HG02840 (cell line): ENCODE measurements around the gene RALA.
"Not testable (repeated sequence)": the region's sequence is repeated elsewhere in the genome, so short reads cannot be mapped to it uniquely, and the experiment has no call there.

Source experiments
- ATAC-seq: cut with Tn5 transposase; IDR thresholded peaks from one replicate; pipeline ENCODE4 v1.9.1; 2021; ENCODE audit warnings: mild to moderate bottlenecking, moderate library complexity, moderate number of reproducible peaks; ENCODE audit not compliant: unreplicated experiment, low FRiP score

RALA gene

DNA sequence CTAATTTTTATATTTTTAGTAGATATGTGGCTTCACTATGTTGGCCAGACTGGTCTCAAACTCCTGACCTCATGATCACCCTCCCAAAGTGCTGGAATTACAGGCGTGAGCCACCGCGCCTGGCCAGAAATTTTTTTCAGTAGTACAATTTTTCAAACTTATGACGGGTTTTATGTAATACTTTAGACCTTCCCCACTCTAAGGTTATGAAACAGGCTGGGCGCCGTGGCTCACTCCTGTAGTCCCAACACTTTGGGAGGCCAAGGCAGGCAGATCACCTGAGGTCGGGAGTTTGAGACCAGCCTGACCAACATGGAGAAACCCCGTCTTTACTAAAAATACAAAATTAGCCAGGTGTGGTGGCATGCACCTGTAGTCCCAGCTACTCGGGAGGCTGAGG lies 56.5 kb downstream of the RALA start:
- not testable (repeated sequence) for ATAC-seq

- no peak for ATAC-seq
These were observed 58.6 kb downstream of the RALA start for GRCh38 chr7:39681887-39682441.

DNA sequence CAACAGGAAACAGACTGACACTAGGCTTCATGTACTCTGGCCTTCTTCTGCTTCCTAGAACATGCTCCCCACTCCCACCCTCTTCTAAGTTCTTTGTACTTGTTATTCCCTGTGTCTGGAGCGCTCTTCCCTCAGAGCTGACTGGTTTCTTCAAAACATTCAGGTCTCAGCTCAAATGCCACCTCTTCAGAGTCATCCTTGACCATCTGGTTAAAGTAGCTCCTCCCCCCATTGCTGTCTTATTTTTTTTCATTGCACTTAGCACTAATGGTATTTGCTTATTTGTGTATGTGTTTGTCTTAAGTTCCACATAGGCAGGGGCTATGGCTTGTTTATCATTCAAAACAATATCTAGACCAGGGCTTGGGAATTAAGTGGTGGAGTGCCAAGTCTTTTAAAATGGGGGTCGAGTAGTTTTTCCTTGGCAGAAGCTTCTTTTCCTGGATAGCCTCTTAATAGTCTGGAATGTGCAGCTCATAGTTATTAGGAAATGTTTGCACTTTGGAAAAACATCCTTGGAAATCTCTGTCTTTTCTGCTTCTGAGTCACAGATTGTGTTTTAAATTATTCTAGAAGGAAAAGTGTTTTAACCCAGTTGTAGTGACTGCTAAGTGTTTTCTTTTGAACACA lies 60.0 kb downstream of the RALA start:
- no peak for ATAC-seq

DNA sequence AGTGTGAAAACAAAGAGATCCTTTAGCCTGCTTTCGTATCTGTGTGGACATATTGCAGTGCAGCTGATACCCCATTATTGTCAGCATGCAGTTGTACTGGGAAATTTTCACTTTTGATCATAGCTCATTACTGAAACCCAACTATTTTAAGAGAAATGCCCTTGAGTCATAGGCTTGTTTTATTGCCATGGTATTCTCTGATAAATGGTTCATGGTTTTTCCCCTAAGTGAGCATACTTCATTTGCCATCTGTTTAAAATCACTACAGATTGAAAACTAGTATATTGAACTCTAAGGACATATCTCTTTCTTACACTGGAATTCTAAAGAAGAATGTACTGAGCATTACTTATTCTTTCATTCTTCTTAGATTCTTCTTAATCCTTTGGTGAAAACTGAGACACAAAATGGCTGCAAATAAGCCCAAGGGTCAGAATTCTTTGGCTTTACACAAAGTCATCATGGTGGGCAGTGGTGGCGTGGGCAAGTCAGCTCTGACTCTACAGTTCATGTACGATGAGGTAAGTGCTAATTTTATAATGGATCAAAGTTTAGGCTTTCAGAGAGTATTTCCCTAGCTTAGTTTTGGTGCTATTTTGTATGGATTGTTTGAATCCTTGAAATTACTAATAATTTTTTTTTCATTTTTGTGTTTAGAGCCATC lies 63.0 kb downstream of the RALA start:
- ATAC-seq: no peak

DNA sequence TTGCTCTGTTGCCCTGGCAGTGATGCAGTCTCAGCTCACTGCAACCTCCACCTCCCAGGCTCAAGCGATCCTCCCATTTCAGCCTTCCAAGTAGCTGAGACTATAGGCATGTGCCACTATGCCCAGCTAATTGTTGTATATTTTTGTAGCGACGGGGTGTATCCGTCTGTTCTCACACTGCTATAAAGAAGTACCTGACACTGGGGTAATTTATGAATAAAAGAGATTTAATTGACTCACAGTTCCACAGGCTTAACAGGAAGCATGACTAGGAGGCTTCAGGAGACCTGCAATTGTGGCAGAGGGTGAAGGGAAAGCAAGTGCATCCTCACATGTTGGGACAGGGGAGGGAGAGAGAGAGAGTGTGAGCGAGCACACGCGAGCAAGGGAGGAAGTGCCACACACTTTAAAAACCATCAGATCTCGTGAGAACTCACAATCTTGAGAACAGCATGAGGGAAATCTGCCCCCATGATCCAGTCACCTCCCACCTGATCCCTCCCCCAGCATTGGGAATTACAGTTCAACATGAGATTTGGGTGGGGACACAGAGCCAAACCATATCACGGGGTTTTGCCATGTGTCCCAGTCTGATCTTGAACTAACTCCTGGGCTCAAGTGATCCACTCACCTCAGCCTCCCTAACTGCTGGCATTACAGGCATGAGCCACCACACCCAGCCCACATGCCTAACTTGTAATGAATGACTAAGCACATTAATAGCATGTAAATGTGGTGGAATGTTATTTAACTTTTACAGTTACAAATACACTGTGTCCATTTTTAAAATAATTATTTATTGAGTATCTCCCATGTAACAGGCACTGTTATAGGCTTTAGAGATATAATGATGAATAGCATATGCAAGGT lies 65.5 kb downstream of the RALA start:
- no peak for ATAC-seq

GRCh38 chr7:39691821-39692220 lies 68.4 kb downstream of the RALA start:
- ATAC-seq: no peak

DNA sequence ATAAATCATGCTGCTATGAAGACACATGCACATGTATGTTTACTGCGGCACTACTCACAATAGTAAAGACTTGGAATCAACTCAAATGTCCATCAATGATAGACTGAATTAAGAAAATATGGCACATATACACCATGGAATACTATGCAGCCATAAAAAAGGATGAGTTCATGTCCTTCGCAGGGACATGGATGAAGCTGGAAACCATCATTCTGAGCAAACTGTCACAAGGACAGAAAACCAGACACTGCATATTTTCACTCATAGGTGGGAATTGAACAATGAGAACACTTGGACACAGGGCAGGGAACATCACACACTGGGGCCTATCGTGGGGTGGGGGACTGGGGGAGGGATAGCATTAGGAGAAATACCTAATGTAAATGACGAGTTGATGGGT lies 69.7 kb downstream of the RALA start:
- not testable (repeated sequence) for ATAC-seq

GRCh38 chr7:39693812-39694211 lies 70.4 kb downstream of the RALA start:
- no peak for ATAC-seq

GRCh38 chr7:39695852-39696586 lies 72.6 kb downstream of the RALA start:
- no peak for ATAC-seq

- no peak for ATAC-seq
These were observed 73.3 kb downstream of the RALA start for GRCh38 chr7:39696631-39697030.

DNA sequence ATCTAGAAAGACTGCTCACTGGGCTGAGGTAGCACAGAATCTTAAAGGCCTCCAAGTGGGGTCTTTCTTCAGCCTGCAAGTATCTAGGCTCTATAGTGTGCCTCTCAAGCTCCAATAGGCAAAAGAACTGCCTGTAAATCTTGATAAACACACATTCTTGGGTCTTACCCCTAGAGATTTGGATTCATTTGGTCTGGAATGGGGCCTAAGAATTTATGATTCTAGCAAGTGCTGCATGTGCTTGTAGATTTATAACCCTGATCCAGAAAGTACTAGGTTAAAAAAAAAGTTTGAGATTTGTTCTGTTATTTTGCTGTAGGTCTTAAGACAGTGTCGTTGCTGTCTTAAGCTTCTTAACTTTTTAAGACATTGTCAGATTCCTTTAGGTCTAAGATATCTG lies 74.1 kb downstream of the RALA start:
- ATAC-seq: no peak

DNA sequence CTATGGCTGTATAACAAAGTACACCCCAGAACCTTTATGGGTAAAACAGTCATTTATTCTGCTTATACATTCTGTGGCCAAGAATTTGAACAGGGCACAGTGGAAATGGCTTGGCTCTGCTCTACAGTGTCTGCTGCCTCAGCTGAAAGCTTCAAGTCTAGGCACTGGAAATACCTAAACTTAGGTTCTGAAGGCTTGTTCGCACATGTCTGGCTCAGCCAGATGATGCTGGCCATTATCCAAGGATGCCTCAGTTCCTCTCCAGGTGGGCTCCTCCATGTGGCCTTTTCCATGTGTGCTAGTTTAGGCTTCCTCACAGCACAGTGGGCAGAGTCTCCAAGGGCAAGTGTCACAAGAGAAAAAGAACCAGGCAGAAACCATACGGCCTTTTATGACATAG lies 76.8 kb downstream of the RALA start:
- ATAC-seq: no peak

GRCh38 chr7:39700932-39701331 lies 77.6 kb downstream of the RALA start:
- ATAC-seq: no peak

DNA sequence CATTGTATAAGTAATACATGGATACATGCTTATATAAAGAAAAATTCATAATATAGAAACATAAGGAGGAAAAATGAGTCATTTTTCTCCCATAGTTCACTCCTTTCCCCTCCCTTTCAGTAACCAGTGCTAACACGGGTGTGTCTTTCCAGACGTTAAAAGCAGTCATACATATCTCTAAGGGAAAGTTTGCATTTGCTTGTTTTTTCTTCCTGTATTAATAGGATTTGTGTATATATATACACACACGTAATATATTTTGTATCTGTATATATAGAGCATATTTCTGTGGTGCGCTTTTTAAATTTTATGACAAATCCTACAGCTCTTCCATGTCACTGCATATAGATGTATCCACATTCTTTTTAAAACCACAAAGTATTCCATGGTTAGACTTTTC lies 78.8 kb downstream of the RALA start:
- ATAC-seq: no peak

GRCh38 chr7:39703144-39703543 lies 79.8 kb downstream of the RALA start:
- ATAC-seq: no peak

GRCh38 chr7:39709029-39709428 lies 85.7 kb downstream of the RALA start:
- ATAC-seq: no peak

DNA sequence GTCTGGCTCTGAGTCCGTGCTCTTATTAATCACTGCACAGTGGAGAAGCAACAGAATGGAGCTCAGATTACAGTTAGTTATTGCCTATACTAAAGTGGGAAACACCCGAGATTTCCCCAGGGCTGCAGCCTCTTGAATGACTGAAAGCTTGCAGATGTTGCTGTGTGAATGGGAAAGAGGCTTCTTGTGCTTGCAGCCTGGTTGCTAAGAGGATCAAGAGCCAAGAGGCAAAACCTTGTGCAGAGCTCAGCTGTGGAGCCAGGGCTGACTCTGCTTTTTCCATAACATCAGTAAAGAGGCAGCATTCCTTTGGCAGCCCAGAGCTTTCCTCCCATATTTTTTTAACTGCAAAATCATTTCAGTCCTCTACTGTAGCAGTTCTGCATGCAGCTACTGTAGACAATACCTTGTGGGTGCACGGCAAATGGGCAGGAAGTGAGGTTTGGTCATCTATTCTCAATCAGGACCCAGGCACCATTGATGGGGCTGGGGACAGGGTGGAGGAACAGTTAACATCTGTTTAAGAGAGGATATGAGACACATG lies 86.5 kb downstream of the RALA start:
- ATAC-seq: peak; percentile 71

- ATAC-seq: no peak
These were observed 89.4 kb downstream of the RALA start for GRCh38 chr7:39712751-39713150.

GRCh38 chr7:39714447-39715091 lies 91.2 kb downstream of the RALA start:
- ATAC-seq: no peak

DNA sequence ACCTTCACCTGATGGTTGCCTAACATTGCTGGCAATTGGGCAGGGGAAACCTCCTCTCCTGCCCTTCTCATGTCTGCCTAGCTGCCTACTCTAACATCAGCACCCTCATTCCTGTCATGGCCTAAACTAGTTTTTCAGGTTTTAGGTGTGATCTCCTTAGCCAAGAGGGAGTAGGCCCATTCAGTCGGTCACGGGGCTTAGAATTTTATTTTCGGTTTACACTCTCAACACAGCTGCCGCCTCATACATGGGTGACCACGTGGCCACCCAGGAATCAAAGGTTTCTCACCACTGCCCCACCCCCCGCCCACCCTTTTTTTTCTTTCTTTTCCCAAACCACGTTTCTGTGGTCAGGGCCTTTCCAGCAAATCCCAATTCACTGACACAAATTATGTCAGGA lies 97.2 kb downstream of the RALA start:
- no peak for ATAC-seq
